A549 treated with AZD9567 at 1 μM for 4 hours (cell line): ENCODE results near the gene SPDYE2. TPM values are rescaled to one million over a fixed set of nuclear protein-coding genes. Genes with fewer than 3 reads are reported as not detected.

Experiments
- total RNA-seq: library from RNA; stranded (reverse); fragments of 200-300 nt; extraction: Qiagen RNA extraction; gene quantifications from 5 replicates; pipeline ENCODE4 v1.2.3, GENCODE V29; 2022; ENCODE audit not compliant: insufficient read depth

The SPDYE2 gene, protein sequence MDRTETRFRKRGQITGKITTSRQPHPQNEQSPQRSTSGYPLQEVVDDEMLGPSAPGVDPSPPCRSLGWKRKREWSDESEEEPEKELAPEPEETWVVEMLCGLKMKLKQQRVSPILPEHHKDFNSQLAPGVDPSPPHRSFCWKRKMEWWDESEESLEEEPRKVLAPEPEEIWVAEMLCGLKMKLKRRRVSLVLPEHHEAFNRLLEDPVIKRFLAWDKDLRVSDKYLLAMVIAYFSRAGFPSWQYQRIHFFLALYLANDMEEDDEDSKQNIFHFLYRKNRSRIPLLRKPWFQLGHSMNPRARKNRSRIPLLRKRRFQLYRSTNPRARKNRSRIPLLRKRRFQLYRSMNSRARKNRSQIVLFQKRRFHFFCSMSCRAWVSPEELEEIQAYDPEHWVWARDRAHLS
- total RNA-seq = 0.07 TPM in 1 of 5 replicates, not detected in the others

DNA sequence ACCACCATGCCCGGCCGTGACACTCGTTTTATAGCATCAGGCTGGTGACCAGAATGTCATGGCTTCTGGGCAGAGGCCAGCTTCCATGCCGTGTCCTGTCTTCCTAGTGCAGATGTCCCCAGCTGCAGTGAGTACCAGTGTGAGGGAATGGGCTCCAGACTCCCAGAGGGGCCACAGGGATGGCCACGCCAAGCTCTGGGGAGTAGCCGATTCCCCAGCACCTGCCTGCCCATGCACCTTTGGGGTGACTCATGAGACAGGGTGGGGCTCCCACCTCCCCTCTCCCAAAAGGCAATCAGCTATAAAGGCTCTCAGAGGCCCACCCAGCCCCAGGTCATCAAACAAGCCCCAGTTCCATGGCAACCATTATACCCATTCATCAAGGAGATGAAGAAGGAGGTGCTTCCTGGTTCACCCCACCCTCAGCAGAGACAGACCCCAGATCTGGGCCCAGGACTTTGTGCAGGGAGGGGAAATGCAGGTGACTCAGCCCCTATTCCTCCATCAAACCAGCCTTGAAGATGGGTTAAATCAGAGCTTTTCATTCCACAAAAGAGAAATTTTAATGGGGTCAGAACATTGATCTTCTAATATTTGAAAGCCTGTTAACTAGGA, at the start of gene SPDYE2:
Gene SPDYE2 (plus strand): TSS at position 419 of the 615 bp plus-strand sequence. CDS start 2,030 bp downstream, outside the sequence.

DNA sequence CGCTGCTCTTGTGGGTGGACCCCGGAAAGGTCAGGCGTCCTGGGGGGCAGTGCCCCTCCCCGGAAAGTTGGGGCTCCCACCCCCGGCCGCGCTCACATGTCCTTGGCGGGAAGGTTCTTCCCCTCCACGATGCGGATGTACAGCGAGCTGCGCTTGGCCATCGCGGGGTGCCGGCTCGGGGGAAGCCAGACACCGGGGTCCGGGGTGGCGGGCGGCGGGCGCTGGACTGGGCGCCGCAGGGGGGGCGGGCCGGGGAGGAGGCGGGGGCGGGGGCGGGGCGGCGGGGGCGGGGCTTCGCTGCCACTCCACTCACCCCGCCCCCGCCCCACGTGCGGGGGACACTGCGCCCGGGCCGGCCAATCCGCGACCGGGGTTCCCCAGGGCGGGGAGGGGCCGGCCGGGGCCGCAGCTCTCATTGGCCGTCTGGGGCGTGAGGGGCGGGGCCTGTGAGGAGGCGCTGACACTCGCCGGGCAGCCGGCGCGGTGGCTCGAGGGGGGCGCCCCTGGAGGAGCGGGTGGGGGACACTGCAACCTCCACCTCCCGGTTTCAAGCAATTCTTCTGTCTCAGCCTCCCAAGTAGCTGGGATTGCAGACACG, 33.4 kb upstream of the SPDYE2 start, which contains the start of gene RASA4B:
Gene RASA4B (minus strand): TSS at position 228 of the 598 bp plus-strand sequence. CDS start 67 bp downstream, at position 161.

DNA sequence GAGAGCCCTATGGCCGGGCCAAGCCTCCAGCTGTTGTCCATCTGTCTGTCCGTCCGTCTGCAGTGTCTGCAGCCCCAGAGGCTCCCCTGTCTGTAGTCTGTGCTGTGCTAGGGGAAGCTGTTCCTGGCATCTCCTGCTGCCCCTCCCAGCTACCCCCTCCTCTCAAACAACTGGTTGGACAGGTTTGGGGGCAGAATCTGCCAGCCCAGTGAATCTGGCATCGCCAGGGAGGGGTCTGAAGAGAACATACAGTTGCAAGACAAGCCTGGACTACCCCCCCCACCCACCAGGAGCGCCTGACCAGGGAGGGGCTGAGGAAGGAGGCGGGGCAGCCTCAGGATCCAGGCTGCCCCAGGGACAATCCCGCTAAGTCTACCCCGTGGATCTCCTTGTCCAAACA, 7.4 kb upstream of the SPDYE2 start, which contains the start of gene UPK3BL2:
Gene UPK3BL2 (minus strand): TSS at position 101 of the 400 bp plus-strand sequence. CDS start 60 bp downstream, at position 41.

DNA sequence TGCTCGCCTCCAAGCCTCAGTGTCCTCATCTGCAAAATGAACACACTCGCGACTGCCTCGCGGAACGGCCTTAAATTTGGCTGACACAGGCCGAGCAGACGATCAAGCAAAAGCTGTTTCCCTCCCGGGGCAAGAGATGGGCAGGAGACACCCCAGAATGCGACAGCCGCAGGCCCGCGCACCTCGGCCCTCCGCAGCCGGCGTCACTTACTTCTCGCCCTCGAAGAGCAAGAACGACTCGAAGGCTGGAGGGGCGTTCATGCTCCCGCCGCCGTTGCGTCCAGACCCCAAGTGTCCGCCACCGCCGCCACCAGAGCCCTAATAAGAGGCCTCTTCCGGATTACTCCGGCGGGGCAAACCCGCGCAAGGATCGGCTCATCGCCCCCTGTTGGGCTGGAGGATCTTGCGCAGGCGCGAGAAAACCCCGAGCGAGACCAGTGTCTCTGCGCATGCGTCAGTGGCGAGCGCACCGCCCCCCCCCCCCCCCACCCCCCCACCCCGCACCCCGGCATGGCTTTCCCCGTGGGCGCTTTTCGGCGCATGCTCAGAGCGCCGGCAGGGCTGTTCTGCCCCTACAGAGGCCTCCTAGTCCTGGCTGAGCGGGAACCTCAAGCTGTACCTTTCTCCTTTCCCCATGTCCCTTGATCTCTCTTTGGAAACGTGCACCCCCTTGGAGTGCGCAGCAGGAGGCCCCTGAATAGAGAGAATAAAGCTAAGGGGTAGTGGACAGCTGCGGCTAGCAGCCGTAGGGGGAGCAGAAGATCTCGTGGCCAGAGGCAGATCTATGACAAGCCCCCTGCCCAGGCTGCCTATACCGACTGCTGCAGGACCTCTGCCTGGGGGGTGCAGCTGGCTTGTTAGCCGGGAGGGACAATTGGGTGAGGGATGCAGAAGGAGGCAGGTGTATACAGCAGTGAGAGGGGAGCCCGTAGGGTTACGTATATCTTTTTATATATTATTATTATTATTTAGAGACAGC, 21.5 kb downstream of the SPDYE2 start, which contains the start of gene POLR2J3:
Gene POLR2J3 (minus strand): TSS at position 323 of the 979 bp plus-strand sequence. CDS start 62 bp downstream, at position 261.

Other genes with a start within 250 kb of the SPDYE2 start
- not detected in 5 replicates for gene SPDYE6, start 194.8 kb upstream of the SPDYE2 start, total RNA-seq
- gene PRKRIP1, start 154.9 kb upstream of the SPDYE2 start, total RNA-seq = 19.5 to 24.7 TPM (median 23.6 TPM) in 5 replicates
- gene ORAI2, start 117.7 kb upstream of the SPDYE2 start, total RNA-seq = 22.2 to 34.0 TPM (median 33.6 TPM) in 5 replicates
- gene ALKBH4, start 86.4 kb upstream of the SPDYE2 start, total RNA-seq = 8.6 to 10.7 TPM (median 8.8 TPM) in 5 replicates
- gene LRWD1, start 86.2 kb upstream of the SPDYE2 start, total RNA-seq = 27.4 to 36.9 TPM (median 34.1 TPM) in 5 replicates
- gene POLR2J, start 72.3 kb upstream of the SPDYE2 start, total RNA-seq = 93.0 to 111 TPM (median 107 TPM) in 5 replicates
- gene RASA4B, start 33.4 kb upstream of the SPDYE2 start, total RNA-seq = 1.5 to 2.2 TPM (median 1.8 TPM) in 5 replicates
- 2.4 to 3.8 TPM (median 2.8 TPM) in 4 of 5 replicates, not detected in the other for gene UPK3BL2, start 7.5 kb upstream of the SPDYE2 start, total RNA-seq
- 14.1 to 45.7 TPM (median 36.2 TPM) in 5 replicates for gene POLR2J3, start 21.4 kb downstream of the SPDYE2 start, total RNA-seq
- gene RASA4, start 65.5 kb downstream of the SPDYE2 start, total RNA-seq = 2.0 to 3.1 TPM (median 2.4 TPM) in 4 of 5 replicates, not detected in the other
- gene UPK3BL1, start 91.6 kb downstream of the SPDYE2 start, total RNA-seq = 13.9 to 18.5 TPM (median 16.2 TPM) in 5 replicates
- not detected in 5 replicates for gene SPDYE2B, start 99.1 kb downstream of the SPDYE2 start, total RNA-seq
- gene POLR2J2, start 120.4 kb downstream of the SPDYE2 start, total RNA-seq = 0.33 to 0.69 TPM (median 0.59 TPM) in 4 of 5 replicates, not detected in the other
- 6.1 to 12.7 TPM (median 7.2 TPM) in 5 replicates for gene FAM185A, start 197.8 kb downstream of the SPDYE2 start, total RNA-seq